HG03565 (cell line): ENCODE measurements around the gene ACAT2.
"Not testable (repeated sequence)": the region's sequence is repeated elsewhere in the genome, so short reads cannot be mapped to it uniquely, and the experiment has no call there.

ENCODE experiments used
- ATAC-seq: cut with Tn5 transposase; IDR thresholded peaks from one replicate; pipeline ENCODE4 v1.9.1; 2021; ENCODE audit warnings: mild to moderate bottlenecking, moderate library complexity; ENCODE audit not compliant: unreplicated experiment

Gene ACAT2

GRCh38 chr6:159762681-159763293 lies 942 bp downstream of the ACAT2 start:
- ATAC-seq, result no peak

GRCh38 chr6:159766906-159767305 lies 5.1 kb downstream of the ACAT2 start:
- ATAC-seq, result no peak

- no peak for ATAC-seq
Observed at GRCh38 chr6:159769470-159769869, 7.6 kb downstream of the ACAT2 start.

- no peak for ATAC-seq
Observed at GRCh38 chr6:159772196-159772595, 10.4 kb downstream of the ACAT2 start.

GRCh38 chr6:159777240-159777904 lies 15.5 kb downstream of the ACAT2 start:
- ATAC-seq, result no peak

GRCh38 chr6:159778131-159778530 lies 16.3 kb downstream of the ACAT2 start:
- ATAC-seq, result no peak

GRCh38 chr6:159778542-159779103 lies 16.8 kb downstream of the ACAT2 start:
- ATAC-seq, result no peak

GRCh38 chr6:159788276-159788675 lies 26.4 kb downstream of the ACAT2 start:
- no peak for ATAC-seq

- no peak for ATAC-seq
Observed at GRCh38 chr6:159788753-159789376, 27.0 kb downstream of the ACAT2 start.

- ATAC-seq, result peak; percentile 64
Observed at GRCh38 chr6:159789377-159790148, 27.7 kb downstream of the ACAT2 start, which contains the start of gene TCP1. Gene TCP1 (minus strand): TSS chr6:159789602. CDS start chr6:159789468, 134 bp downstream.

- peak; percentile 86 for ATAC-seq
Observed at GRCh38 chr6:159790149-159790955, 28.5 kb downstream of the ACAT2 start, which contains the start of gene MRPL18. Gene MRPL18 (plus strand): TSS chr6:159790467. CDS start chr6:159790588, 121 bp downstream.

- no peak for ATAC-seq
Observed at GRCh38 chr6:159790956-159791598, 29.2 kb downstream of the ACAT2 start.

GRCh38 chr6:159794976-159795375 lies 33.1 kb downstream of the ACAT2 start:
- ATAC-seq, result not testable (repeated sequence)

GRCh38 chr6:159797554-159797953 lies 35.7 kb downstream of the ACAT2 start:
- ATAC-seq, result no peak

GRCh38 chr6:159800141-159800865 lies 38.5 kb downstream of the ACAT2 start, which contains the start of gene PNLDC1:
Gene PNLDC1 (plus strand): TSS chr6:159800276. CDS start chr6:159800308, 32 bp downstream.
- no peak for ATAC-seq

GRCh38 chr6:159801935-159802334 lies 40.1 kb downstream of the ACAT2 start:
- no peak for ATAC-seq

- no peak for ATAC-seq
Observed at GRCh38 chr6:159804504-159804903, 42.7 kb downstream of the ACAT2 start.

GRCh38 chr6:159805440-159806020 lies 43.7 kb downstream of the ACAT2 start:
- no peak for ATAC-seq
